ENCODE data around the gene GRPEL2.

DNA sequence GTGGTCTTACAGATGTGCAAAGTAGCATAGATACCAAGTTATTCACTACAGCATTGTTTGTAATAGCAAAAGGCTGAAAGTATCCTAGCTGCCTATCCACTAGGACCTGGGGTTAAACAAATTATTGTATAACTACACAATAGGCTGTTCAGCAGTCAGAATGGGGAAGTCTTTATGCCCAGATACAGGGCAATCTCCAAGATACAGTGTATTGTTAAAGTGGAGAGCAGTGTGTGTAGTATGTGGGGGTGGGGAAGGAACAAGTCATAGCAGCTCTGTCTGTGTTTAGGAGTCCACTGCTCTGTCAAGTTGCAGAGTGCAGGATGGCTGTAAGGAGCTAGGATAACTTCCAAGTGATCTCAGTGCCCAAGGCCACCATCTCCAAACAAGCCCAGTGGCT, 18.1 kb downstream of the GRPEL2 start:
- TF ChIP-seq EP300 (IDR thresholded peaks at IDR 0.05; ENCODE audit: low read depth) (no peak), POLR2AphosphoS5 (IDR thresholded peaks at IDR 0.05) (no peak)
- TF ChIP-seq, protein P1, sequence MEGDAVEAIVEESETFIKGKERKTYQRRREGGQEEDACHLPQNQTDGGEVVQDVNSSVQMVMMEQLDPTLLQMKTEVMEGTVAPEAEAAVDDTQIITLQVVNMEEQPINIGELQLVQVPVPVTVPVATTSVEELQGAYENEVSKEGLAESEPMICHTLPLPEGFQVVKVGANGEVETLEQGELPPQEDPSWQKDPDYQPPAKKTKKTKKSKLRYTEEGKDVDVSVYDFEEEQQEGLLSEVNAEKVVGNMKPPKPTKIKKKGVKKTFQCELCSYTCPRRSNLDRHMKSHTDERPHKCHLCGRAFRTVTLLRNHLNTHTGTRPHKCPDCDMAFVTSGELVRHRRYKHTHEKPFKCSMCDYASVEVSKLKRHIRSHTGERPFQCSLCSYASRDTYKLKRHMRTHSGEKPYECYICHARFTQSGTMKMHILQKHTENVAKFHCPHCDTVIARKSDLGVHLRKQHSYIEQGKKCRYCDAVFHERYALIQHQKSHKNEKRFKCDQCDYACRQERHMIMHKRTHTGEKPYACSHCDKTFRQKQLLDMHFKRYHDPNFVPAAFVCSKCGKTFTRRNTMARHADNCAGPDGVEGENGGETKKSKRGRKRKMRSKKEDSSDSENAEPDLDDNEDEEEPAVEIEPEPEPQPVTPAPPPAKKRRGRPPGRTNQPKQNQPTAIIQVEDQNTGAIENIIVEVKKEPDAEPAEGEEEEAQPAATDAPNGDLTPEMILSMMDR (IDR thresholded peaks at IDR 0.05), result no peak
